Osteocyte (in vitro differentiated cells): ENCODE data around the gene KRTAP4-8. TPM values are rescaled to one million over a fixed set of nuclear protein-coding genes. Genes with fewer than 3 reads are reported as not detected.

Experiments used
- DNase-seq: peaks from one replicate; pipeline ENCODE4 v3.0.0; 2021; ENCODE audit warnings: mixed read lengths; ENCODE audit not compliant: unreplicated experiment; ENCODE audit errors: extremely low spot score
- H3K27ac Mint-ChIP-seq: one replicate; pipeline ENCODE4 v1.8.0; 2021; ENCODE audit warnings: mild to moderate bottlenecking, mixed read lengths; ENCODE audit not compliant: unreplicated experiment
- H3K27me3 Mint-ChIP-seq: one replicate; pipeline ENCODE4 v1.8.0; 2021; ENCODE audit warnings: mixed read lengths; ENCODE audit not compliant: unreplicated experiment
- H3K36me3 Mint-ChIP-seq: one replicate; pipeline ENCODE4 v1.8.0; 2021; ENCODE audit warnings: mixed read lengths; ENCODE audit not compliant: unreplicated experiment
- H3K4me1 Mint-ChIP-seq: one replicate; pipeline ENCODE4 v1.8.0; 2021; ENCODE audit warnings: mixed read lengths; ENCODE audit not compliant: unreplicated experiment
- H3K4me3 Mint-ChIP-seq: one replicate; pipeline ENCODE4 v1.8.0; 2021; ENCODE audit warnings: mild to moderate bottlenecking, moderate library complexity, mixed read lengths; ENCODE audit not compliant: unreplicated experiment
- H3K9me3 Mint-ChIP-seq: one replicate; pipeline ENCODE4 v1.8.0; 2021; ENCODE audit warnings: mixed read lengths; ENCODE audit not compliant: unreplicated experiment
- CTCF ChIP-seq: fragments of 200-600 bp; sonication (generic); IDR thresholded peaks from 2 replicates; pipeline ENCODE4 v1.5.0; 2021; ENCODE audit warnings: antibody characterized with exemption, mild to moderate bottlenecking, moderate library complexity
- total RNA-seq: library from RNA; stranded (reverse); gene quantifications from 2 replicates; pipeline ENCODE4 v1.2.1, GENCODE V29; 2021

The KRTAP4-8 gene
- total RNA-seq, 1 donor from 2014 or later = not detected

GRCh38 chr17:41082626-41083025 lies 15.3 kb downstream of the KRTAP4-8 start:
- H3K27me3 Mint-ChIP-seq = no peaks in the 10 kb centered on the region
- H3K27ac Mint-ChIP-seq = peak overlapping the region; percentile 53
- H3K4me1 Mint-ChIP-seq = peaks cover 23% of the 10 kb centered on the region
- DNase-seq = no peak
- no peak for TF ChIP-seq CTCF
- H3K9me3 Mint-ChIP-seq = no peaks in the 10 kb centered on the region
- H3K36me3 Mint-ChIP-seq = no peaks in the 10 kb centered on the region
- H3K4me3 Mint-ChIP-seq = no peak overlapping the region

- Mint-ChIP-seq H3K9me3 (peaks cover 3% of the 10 kb centered on the region), H3K27me3 (no peaks in the 10 kb centered on the region), H3K4me1 (no peaks in the 10 kb centered on the region), H3K4me3 (no peak overlapping the region), H3K27ac (no peak overlapping the region), H3K36me3 (no peaks in the 10 kb centered on the region)
- no peak for TF ChIP-seq CTCF
- DNase-seq = no peak
Observed at GRCh38 chr17:41076788-41077187, 21.2 kb downstream of the KRTAP4-8 start.

GRCh38 chr17:41073676-41074075 lies 24.3 kb downstream of the KRTAP4-8 start:
- no peak for TF ChIP-seq CTCF

DNA sequence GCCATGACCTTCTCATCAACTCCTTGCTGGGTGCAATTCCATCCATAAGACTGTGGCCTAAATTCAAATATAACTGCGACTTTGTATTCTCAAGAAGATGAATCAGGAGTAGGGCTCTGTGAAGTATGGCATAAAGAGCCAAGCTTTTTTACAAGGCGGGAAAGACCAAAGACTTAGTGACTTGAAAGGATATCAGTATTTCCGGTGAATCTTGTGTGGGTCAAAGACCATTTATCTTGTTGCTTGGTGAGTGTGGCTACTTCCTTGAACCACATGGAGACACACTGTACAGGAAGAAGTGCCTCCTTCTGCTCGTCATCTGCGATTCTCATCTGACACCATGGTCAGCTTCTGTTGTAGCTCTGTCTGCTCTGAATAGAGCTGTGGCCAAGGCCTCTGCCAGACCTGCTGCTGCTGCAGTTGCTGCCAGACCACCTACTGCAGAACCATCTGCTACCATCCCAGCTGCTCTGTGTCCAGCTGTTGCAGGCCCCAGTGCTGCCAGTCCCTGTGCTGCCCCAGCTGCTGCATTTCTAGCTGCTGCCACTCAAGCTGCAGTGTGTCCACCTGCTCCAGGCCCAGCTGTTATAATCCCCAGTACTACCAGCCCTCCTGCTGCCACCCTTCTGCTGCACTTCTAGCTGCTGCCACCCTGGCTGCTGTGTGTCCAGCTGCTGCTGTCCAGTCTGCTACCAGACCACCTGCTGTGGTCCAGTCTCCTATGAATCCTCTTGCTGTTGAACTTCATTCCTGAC lies 26.2 kb downstream of the KRTAP4-8 start:
- H3K4me3 Mint-ChIP-seq = no peak overlapping the region
- H3K9me3 Mint-ChIP-seq = no peaks in the 10 kb centered on the region
- no peak for TF ChIP-seq CTCF
- DNase-seq = no peak
- H3K27ac Mint-ChIP-seq = no peak overlapping the region
- H3K27me3 Mint-ChIP-seq = no peaks in the 10 kb centered on the region
- peaks cover 5% of the 10 kb centered on the region for H3K4me1 Mint-ChIP-seq
- H3K36me3 Mint-ChIP-seq = no peaks in the 10 kb centered on the region

More at GRCh38 chr17:41073676-41074075, 24.3 kb downstream of the KRTAP4-8 start:
- Mint-ChIP-seq H3K9me3 (peaks cover 3% of the 10 kb centered on the region), H3K36me3 (no peaks in the 10 kb centered on the region), H3K4me3 (no peak overlapping the region), H3K27me3 (no peaks in the 10 kb centered on the region), H3K4me1 (no peaks in the 10 kb centered on the region), H3K27ac (no peak overlapping the region)
- no peak for DNase-seq

DNA sequence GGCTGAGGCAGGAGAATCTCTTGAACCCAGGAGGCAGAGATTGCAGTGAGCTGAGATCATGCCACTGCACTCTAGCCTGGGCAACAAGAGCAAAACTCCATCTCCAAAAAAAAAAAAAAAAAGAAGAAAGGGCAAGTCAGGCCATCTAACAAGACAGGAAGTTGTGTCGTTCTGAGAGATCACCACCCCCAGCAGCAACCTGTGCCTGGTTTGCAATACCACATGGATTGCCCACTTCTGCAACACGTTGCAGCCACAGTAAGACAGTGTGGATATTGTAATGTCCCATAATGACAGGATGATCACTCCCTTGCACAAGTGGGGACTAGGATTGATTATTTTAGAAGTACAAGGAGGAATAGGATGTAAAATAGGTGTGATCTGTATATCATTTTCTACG lies 28.9 kb downstream of the KRTAP4-8 start:
- Mint-ChIP-seq H3K27me3 (no peaks in the 10 kb centered on the region), H3K4me3 (no peak overlapping the region), H3K4me1 (peaks cover 8% of the 10 kb centered on the region), H3K9me3 (no peaks in the 10 kb centered on the region), H3K27ac (no peak overlapping the region), H3K36me3 (no peaks in the 10 kb centered on the region)
- no peak for TF ChIP-seq CTCF
- DNase-seq = no peak
